HepG2 (cell line): ENCODE data around the gene TMEM238. TPM values are rescaled to one million over a fixed set of nuclear protein-coding genes. Genes with fewer than 3 reads are reported as not detected.

Experiments
- AKNA ChIP-seq: sonication (generic); formaldehyde crosslinking; IDR thresholded peaks from 2 replicates; pipeline ENCODE4 v1.4.0; 2020; ENCODE audit warnings: missing genetic modification reagents, borderline replicate concordance
- ARID4A ChIP-seq: sonication (generic); formaldehyde crosslinking; IDR thresholded peaks from 2 replicates; pipeline ENCODE4 v1.5.0; 2020; ENCODE audit warnings: mild to moderate bottlenecking, missing genetic modification reagents, borderline replicate concordance
- BCLAF1 ChIP-seq: fragments of 450-650 bp; IDR thresholded peaks from 2 replicates; pipeline ENCODE4 v1.6.1; 2017; ENCODE audit warnings: mild to moderate bottlenecking
- KDM2A ChIP-seq: sonication (generic); formaldehyde crosslinking; IDR thresholded peaks from 2 replicates; pipeline ENCODE4 v1.4.0; 2020; ENCODE audit warnings: low read depth, missing genetic modification reagents, borderline replicate concordance
- KLF11 ChIP-seq: IDR thresholded peaks from 2 replicates; pipeline ENCODE4 v1.6.1; 2016; ENCODE audit warnings: missing compliant biosample characterization
- RFX3 ChIP-seq: IDR thresholded peaks from 2 replicates; pipeline ENCODE4 v1.6.1; 2016; ENCODE audit warnings: missing biosample characterization, missing genetic modification reagents
- SP2 ChIP-seq: sonication (generic); formaldehyde crosslinking; IDR thresholded peaks from 2 replicates; pipeline ENCODE4 v1.5.1; 2020; ENCODE audit warnings: mild to moderate bottlenecking, missing genetic modification reagents
- STAT6 ChIP-seq: sonication (generic); formaldehyde crosslinking; IDR thresholded peaks from 2 replicates; pipeline ENCODE4 v1.4.0; 2020; ENCODE audit warnings: missing genetic modification reagents, mild to moderate bottlenecking, borderline replicate concordance
- YEATS2 ChIP-seq: sonication (generic); formaldehyde crosslinking; IDR thresholded peaks from 2 replicates; pipeline ENCODE4 v1.4.0; 2020; ENCODE audit warnings: missing genetic modification reagents, borderline replicate concordance
- ZBTB38 ChIP-seq: sonication (generic); formaldehyde crosslinking; IDR thresholded peaks from 2 replicates; pipeline ENCODE4 v1.5.1; 2020; ENCODE audit warnings: mild to moderate bottlenecking, missing genetic modification reagents
- ZNF501 ChIP-seq: sonication (generic); formaldehyde crosslinking; IDR thresholded peaks from 2 replicates; pipeline ENCODE4 v1.5.1; 2020; ENCODE audit warnings: mild to moderate bottlenecking, moderate library complexity, missing genetic modification reagents
- ZNF530 ChIP-seq: sonication (generic); formaldehyde crosslinking; IDR thresholded peaks from 2 replicates; pipeline ENCODE4 v1.5.0; 2020; ENCODE audit warnings: low read depth, mild to moderate bottlenecking, missing genetic modification reagents
- ZNF615 ChIP-seq: sonication (generic); formaldehyde crosslinking; IDR thresholded peaks from 2 replicates; pipeline ENCODE4 v1.5.0; 2020; ENCODE audit warnings: mild to moderate bottlenecking, missing genetic modification reagents, borderline replicate concordance
- polyA plus RNA-seq, 8 experiments: library from polyadenylated mRNA; depleted of rRNA in 3 of 8; stranded (reverse) in 7 of 8; unstranded in 1 of 8; fragments of >200 nt; fragmentation: Illumina TruSeq in 4 of 8; extraction: Trizol in 4 of 8; gene quantifications; 2 replicates each; pipeline versions ENCODE4 v1.2.1 to v1.2.3, GENCODE V29; 2011 to 2016; ENCODE audit warnings: low read depth in 4 of 8, missing spikeins in 1 of 8, mixed read lengths in 1 of 8; ENCODE audit not compliant: insufficient read depth in 1 of 8
- total RNA-seq, 5 experiments: library from RNA; depleted of rRNA; stranded (reverse); fragments of >200 nt; fragmentation: Illumina TruSeq; extraction: Trizol; gene quantifications; 2 replicates each; pipeline ENCODE4 v1.2.3, GENCODE V29; 2016; ENCODE audit warnings: low read depth in 1 of 5

TMEM238 gene
- total and polyA plus RNA-seq, 2 of the 13 experiments (the other 11 are each of a cell fraction or from before 2014, with no cell fraction given), result not detected

GRCh38 chr19:55339105-55339888 is 44.8 kb downstream of the TMEM238 start, which contains the start of gene KMT5C (continued):
- TF ChIP-seq STAT6 (CRISPR knock-in tag) (no peak), BCLAF1 (no peak), AKNA (CRISPR knock-in tag) (no peak), SP2 (CRISPR knock-in tag) (peak; percentile 98), ZNF501 (CRISPR knock-in tag) (peak; percentile 6; the same call in 1 of the 2 replicates), YEATS2 (CRISPR knock-in tag) (0 out of 2 replicates have a peak, but pooled peaks have one; percentile 41), ARID4A (CRISPR knock-in tag) (peak; percentile 63; the same call in 1 of the 2 replicates), KLF11 (CRISPR knock-in tag) (no peak), RFX3 (CRISPR knock-in tag) (peak; percentile 89), ZBTB38 (CRISPR knock-in tag) (no peak), ZNF530 (CRISPR knock-in tag) (no peak), ZNF615 (CRISPR knock-in tag) (no peak), KDM2A (CRISPR knock-in tag) (no peak; the same call in 1 of the 2 replicates)
